PC-9 (cell line): ENCODE results near the gene MOB3B. TPM values are rescaled to one million over a fixed set of nuclear protein-coding genes. Genes with fewer than 3 reads are reported as not detected.
"Not testable (repeated sequence)": the region's sequence is repeated elsewhere in the genome, so short reads cannot be mapped to it uniquely, and the experiment has no call there.

Experiments
- BruUV-seq: library from RNA; stranded (reverse); fragments of 400-500 nt; replicated peaks from 2 replicates; lab custom pipeline; 2021; lab: Mats Ljungman, UMichigan
- CTCF ChIA-PET: fragments of 300-600 bp; sonication (Branson Sonifier 250); formaldehyde crosslinking; loops from one replicate; lab custom pipeline; 2022; ENCODE audit warnings: antibody characterized with exemption; lab: Charles Lee
- POLR2A ChIA-PET: fragments of 300-600 bp; sonication (Branson Sonifier 250); formaldehyde crosslinking; loops from one replicate; lab custom pipeline; 2022; ENCODE audit warnings: antibody characterized with exemption; ENCODE audit not compliant: unreplicated experiment; lab: Charles Lee
- DNase-seq, 2 experiments: peaks; one replicate each; pipeline versions ENCODE4 v3.0.0 to v3.0.0-alpha.2; 2015 to 2022; ENCODE audit warnings: mixed read lengths in 1 of 2
- H2AFZ ChIP-seq: fragments of 200-600 bp; sonication (generic); 2 replicates; pipeline ENCODE4 v1.8.1; 2017; ENCODE audit warnings: antibody characterized with exemption
- H3F3A ChIP-seq: fragments of 200-600 bp; sonication (generic); 2 replicates; pipeline ENCODE4 v1.8.1; 2017; ENCODE audit warnings: antibody characterized with exemption, mild to moderate bottlenecking, low read depth; ENCODE audit not compliant: insufficient read depth
- H3K27ac ChIP-seq: fragments of 200-600 bp; sonication (generic); 2 replicates; pipeline ENCODE4 v1.6.1; 2016; ENCODE audit warnings: mixed run types
- H3K27me3 ChIP-seq: fragments of 200-600 bp; sonication (generic); 2 replicates; pipeline ENCODE4 v1.6.1; 2016; ENCODE audit warnings: low read depth, mixed run types; ENCODE audit not compliant: insufficient read depth
- H3K36me3 ChIP-seq: fragments of 200-600 bp; sonication (generic); 2 replicates; pipeline ENCODE4 v1.6.1; 2016; ENCODE audit warnings: low read depth, mixed run types
- H3K4me1 ChIP-seq: fragments of 200-600 bp; sonication (generic); replicated peaks from 2 replicates; pipeline ENCODE4 v1.6.1; 2016; ENCODE audit warnings: mixed run types; ENCODE audit not compliant: insufficient read depth
- H3K4me2 ChIP-seq: fragments of 200-600 bp; sonication (generic); 2 replicates; pipeline ENCODE4 v1.6.1; 2017; ENCODE audit warnings: mixed run types
- H3K4me3 ChIP-seq: fragments of 200-600 bp; sonication (generic); 2 replicates; pipeline ENCODE4 v1.6.1; 2016; ENCODE audit warnings: mixed run types
- H3K79me2 ChIP-seq: fragments of 200-600 bp; sonication (generic); 2 replicates; pipeline ENCODE4 v1.6.1; 2017; ENCODE audit warnings: low read depth, mixed run types
- H3K9me2 ChIP-seq: fragments of 200-600 bp; sonication (generic); 2 replicates; pipeline ENCODE4 v1.8.1; 2017; ENCODE audit warnings: mild to moderate bottlenecking; ENCODE audit not compliant: insufficient read depth
- H3K9me3 ChIP-seq: fragments of 200-600 bp; sonication (generic); 2 replicates; pipeline ENCODE4 v1.8.1; 2016; ENCODE audit warnings: low read depth; ENCODE audit not compliant: insufficient read depth
- H4K20me1 ChIP-seq: fragments of 200-600 bp; sonication (generic); 2 replicates; pipeline ENCODE4 v1.8.1; 2017; ENCODE audit not compliant: insufficient read depth
- CTCF ChIP-seq: fragments of 200-600 bp; sonication (generic); conservative IDR thresholded peaks from 2 replicates; pipeline ENCODE4 v1.6.1; 2017; ENCODE audit warnings: mixed run types, antibody characterized with exemption, mild to moderate bottlenecking, moderate library complexity
- EZH2 ChIP-seq: fragments of 200-600 bp; sonication (generic); IDR thresholded peaks from 2 replicates; pipeline ENCODE4 v1.8.0; 2017; ENCODE audit warnings: antibody characterized with exemption, low read depth
- intact Hi-C: fragments of 100-400 bp; cut with micrococcal nuclease; formaldehyde crosslinking; loops from one replicate; pipeline ENCODE4 v1.10.0; 2022; ENCODE audit not compliant: unreplicated experiment
- total RNA-seq: library from RNA; stranded (reverse); gene quantifications from 2 replicates; pipeline ENCODE4 v1.2.3, GENCODE V29; 2021

MOB3B gene
- total RNA-seq, 1 experiment from 2014 or later: 4.4 TPM

- CTCF ChIA-PET: no interaction called here
- no peak for DNase-seq
Measured at GRCh38 chr9:27467486-27467885, 62.1 kb downstream of the MOB3B start.

GRCh38 chr9:27466516-27466915 lies 63.1 kb downstream of the MOB3B start:
- POLR2A ChIA-PET, DNase-seq, intact Hi-C loops, H3K9me2 ChIP-seq, H3K79me2 ChIP-seq, H3K4me1 ChIP-seq, H3K9me3 ChIP-seq, H4K20me1 ChIP-seq, H3K27ac ChIP-seq, BruUV-seq, H2AFZ ChIP-seq, H3F3A ChIP-seq, CTCF ChIA-PET, H3K4me2 ChIP-seq, H3K27me3 ChIP-seq, H3K4me3 ChIP-seq, H3K36me3 ChIP-seq: not testable (repeated sequence)

More at GRCh38 chr9:27467486-27467885, 62.1 kb downstream of the MOB3B start:
- no peaks in the 10 kb centered on the region for H3K27me3 ChIP-seq
- TF ChIP-seq EZH2: no peak
- TF ChIP-seq CTCF: no peak
- BruUV-seq: no TSS peak
- no peaks in the 10 kb centered on the region for H3K9me3 ChIP-seq
- H2AFZ ChIP-seq: no peak overlapping the region
- H3K79me2 ChIP-seq: no peaks in the 10 kb centered on the region
- H3K27ac ChIP-seq: no peak overlapping the region
- no peaks in the 10 kb centered on the region for H3K36me3 ChIP-seq
- no peak overlapping the region for H3K4me3 ChIP-seq
- H3F3A ChIP-seq: no peaks in the 10 kb centered on the region
- intact Hi-C loops: no loop called here
- H3K4me1 ChIP-seq: no peaks in the 10 kb centered on the region
- H3K9me2 ChIP-seq: no peaks in the 10 kb centered on the region
- H3K4me2 ChIP-seq: no peak overlapping the region
- POLR2A ChIA-PET: no interaction called here
- H4K20me1 ChIP-seq: no peaks in the 10 kb centered on the region

GRCh38 chr9:27464950-27465349 lies 64.7 kb downstream of the MOB3B start:
- H3K9me2 ChIP-seq, H3K4me1 ChIP-seq, POLR2A ChIA-PET, H3K4me2 ChIP-seq, intact Hi-C loops, CTCF ChIA-PET, H3K9me3 ChIP-seq, H2AFZ ChIP-seq, H3K79me2 ChIP-seq, H3F3A ChIP-seq, BruUV-seq, H3K4me3 ChIP-seq, H3K27ac ChIP-seq, H3K36me3 ChIP-seq, DNase-seq, H4K20me1 ChIP-seq, H3K27me3 ChIP-seq: not testable (repeated sequence)

GRCh38 chr9:27462846-27463245 lies 66.8 kb downstream of the MOB3B start:
- Histone ChIP-seq H2AFZ (no peak overlapping the region), H3K4me3 (no peak overlapping the region), H3K9me2 (no peaks in the 10 kb centered on the region), H3K4me1 (no peaks in the 10 kb centered on the region), H4K20me1 (no peaks in the 10 kb centered on the region), H3K36me3 (no peaks in the 10 kb centered on the region), H3K79me2 (no peaks in the 10 kb centered on the region), H3K27me3 (no peaks in the 10 kb centered on the region), H3K27ac (no peak overlapping the region), H3K9me3 (no peaks in the 10 kb centered on the region), H3F3A (no peaks in the 10 kb centered on the region), H3K4me2 (no peak overlapping the region)
- POLR2A ChIA-PET: no interaction called here
- no TSS peak for BruUV-seq
- DNase-seq: no peak
- intact Hi-C loops: no loop called here
- CTCF ChIA-PET: no interaction called here
- TF ChIP-seq EZH2 (no peak), CTCF (no peak)
